IgD-negative memory B cell (primary cell): ENCODE data around the gene S100A12. TPM values are rescaled to one million over a fixed set of nuclear protein-coding genes. Genes with fewer than 3 reads are reported as not detected.

Experiments used
- H3K27ac Mint-ChIP-seq, 3 donors: one replicate each; pipeline ENCODE4 v1.8.0; 2020 to 2022; ENCODE audit warnings: mild to moderate bottlenecking in 3 of 3, mixed read lengths in 3 of 3, moderate library complexity in 1 of 3
- H3K27me3 Mint-ChIP-seq: one replicate; pipeline ENCODE4 v1.8.0; 2021; ENCODE audit warnings: mixed read lengths
- H3K36me3 Mint-ChIP-seq: one replicate; pipeline ENCODE4 v1.8.0; 2020; ENCODE audit warnings: mild to moderate bottlenecking, mixed read lengths
- H3K4me1 Mint-ChIP-seq, 3 donors: one replicate each; pipeline ENCODE4 v1.8.0; 2020 to 2022; ENCODE audit warnings: mixed read lengths in 3 of 3, mild to moderate bottlenecking in 1 of 3
- H3K4me3 Mint-ChIP-seq, 4 donors: one replicate each; pipeline ENCODE4 v1.8.0; 2020 to 2022; ENCODE audit warnings: mild to moderate bottlenecking in 4 of 4, mixed read lengths in 4 of 4, moderate library complexity in 3 of 4
- H3K9me3 Mint-ChIP-seq, 3 donors: one replicate each; pipeline ENCODE4 v1.8.0; 2020 to 2021; ENCODE audit warnings: mixed read lengths in 3 of 3, mild to moderate bottlenecking in 1 of 3
- polyA plus RNA-seq: library from polyadenylated mRNA; unstranded; fragments of 300-500 nt; fragmentation: Illumina TruSeq; gene quantifications from one replicate; pipeline ENCODE4 v1.2.3, GENCODE V29; 2021

S100A12 gene
- polyA plus RNA-seq, 1 donor from 2014 or later: 0.97 TPM

DNA sequence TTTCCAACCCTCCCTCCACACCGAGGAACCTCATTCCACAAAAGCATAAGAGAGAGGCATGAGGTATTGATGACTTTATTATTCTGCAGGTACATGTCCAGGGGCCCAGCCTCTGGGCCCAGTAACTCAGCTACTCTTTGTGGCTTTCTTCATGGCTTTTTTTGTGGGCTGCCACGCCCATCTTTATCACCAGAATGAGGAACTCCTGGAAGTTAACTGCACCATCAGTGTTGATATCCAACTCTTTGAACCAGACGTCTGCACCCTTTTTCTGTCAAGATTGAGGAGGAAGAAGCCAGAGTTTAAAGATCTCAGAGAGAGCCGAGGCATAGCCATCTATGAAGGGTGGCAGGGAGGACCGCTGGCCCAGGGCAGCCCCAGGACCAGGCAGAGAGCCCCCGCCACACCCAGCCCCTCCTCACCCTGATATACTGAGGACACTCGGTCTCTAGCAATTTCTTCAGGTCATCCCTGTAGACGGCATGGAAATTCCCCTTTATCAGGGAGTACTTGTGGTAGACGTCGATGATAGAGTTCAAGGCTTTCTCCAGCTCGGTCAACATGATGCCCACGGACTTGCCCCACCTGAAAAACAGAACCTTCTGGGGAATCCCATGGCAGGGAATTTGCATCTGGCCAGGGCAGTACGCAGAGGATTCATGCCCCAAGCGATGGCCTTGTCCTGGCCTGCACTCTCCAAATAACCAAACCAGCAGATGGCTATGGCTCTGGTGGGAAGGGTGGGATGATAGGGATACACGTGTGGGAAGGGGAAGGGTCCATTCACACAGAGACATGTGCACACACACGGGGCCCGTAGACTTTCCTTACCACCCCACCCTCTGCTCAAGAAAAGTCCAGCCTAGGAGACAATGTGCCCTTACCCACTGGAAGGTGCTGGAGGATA lies 14.8 kb upstream of the S100A12 start:
- H3K4me3 Mint-ChIP-seq: no peak overlapping the region
- H3K36me3 Mint-ChIP-seq: no peaks in the 10 kb centered on the region
- peaks cover 0 to 2% (median 0%) of the 10 kb centered on the region in 3 donors for H3K4me1 Mint-ChIP-seq
- H3K27me3 Mint-ChIP-seq: peaks cover 10% of the 10 kb centered on the region
- no peaks in the 10 kb centered on the region for H3K9me3 Mint-ChIP-seq
- H3K27ac Mint-ChIP-seq: peak overlapping the region in 1 of 3 donors; percentile 64

DNA sequence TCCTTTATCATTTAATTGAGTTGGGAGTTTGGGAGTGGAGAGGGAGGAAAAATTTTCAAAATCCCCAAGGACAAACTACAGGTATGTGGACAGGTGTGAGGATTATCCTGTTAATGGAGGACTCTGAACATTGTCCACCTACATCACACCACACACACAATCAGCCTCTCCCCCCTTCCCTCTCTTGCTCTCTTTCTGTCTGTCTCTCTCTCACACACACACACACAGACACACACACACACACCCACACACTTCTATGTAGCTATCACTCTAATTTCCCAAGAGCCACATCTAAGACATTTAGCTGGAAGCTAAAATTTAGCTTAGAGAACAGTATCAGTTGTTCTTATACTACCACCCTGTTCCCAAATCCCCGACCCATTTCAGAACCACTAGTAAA lies 14.0 kb upstream of the S100A12 start:
- H3K27me3 Mint-ChIP-seq: peaks cover 8% of the 10 kb centered on the region
- peaks cover 0 to 2% (median 0%) of the 10 kb centered on the region in 3 donors for H3K4me1 Mint-ChIP-seq
- H3K36me3 Mint-ChIP-seq: no peaks in the 10 kb centered on the region
- no peak overlapping the region for H3K4me3 Mint-ChIP-seq
- H3K27ac Mint-ChIP-seq: no peak overlapping the region
- H3K9me3 Mint-ChIP-seq: no peaks in the 10 kb centered on the region

DNA sequence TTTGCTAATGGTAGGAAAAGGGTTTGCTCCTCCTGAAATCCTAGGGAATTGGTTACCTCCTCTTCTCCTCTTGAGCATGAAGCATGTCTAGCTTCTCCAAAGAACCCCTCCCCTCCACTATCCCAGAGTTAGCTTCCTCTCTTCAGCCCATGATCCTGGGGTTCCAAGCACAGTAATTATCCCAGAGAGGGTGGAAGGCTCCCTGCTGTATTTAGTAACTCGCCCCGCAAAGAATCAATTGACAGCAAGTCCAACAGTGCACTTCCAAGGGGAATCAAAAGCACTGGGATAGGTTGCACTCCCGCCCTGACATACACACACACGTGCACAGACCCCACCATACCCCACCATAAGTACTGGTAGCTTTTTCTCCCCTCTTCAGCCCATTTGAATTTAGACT lies 12.4 kb upstream of the S100A12 start:
- Mint-ChIP-seq H3K36me3 (no peaks in the 10 kb centered on the region), H3K4me3 (no peak overlapping the region), H3K4me1 (peaks cover 0 to 2% (median 0%) of the 10 kb centered on the region in 3 donors), H3K9me3 (no peaks in the 10 kb centered on the region), H3K27me3 (peaks cover 9% of the 10 kb centered on the region), H3K27ac (no peak overlapping the region)

DNA sequence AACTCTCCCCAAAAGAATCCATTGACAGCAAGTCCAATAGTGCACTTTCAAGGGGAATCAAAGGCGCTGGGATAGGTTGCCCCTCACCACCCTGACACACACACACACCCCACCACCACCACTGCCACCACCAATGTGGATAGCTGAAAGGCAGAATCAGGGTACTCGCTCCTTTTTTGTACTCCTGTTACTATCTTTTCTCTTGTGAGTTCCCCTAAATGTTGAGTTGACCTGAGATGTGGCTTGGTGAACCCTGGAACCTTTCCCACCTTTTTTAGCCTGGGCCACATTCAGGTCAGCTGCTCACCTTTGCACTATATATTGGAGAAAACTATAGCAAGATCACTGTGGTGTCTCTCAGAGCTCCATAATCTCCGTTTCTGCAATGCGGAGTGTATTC lies 11.6 kb upstream of the S100A12 start:
- H3K36me3 Mint-ChIP-seq: no peaks in the 10 kb centered on the region
- peaks cover 0 to 2% (median 0%) of the 10 kb centered on the region in 3 donors for H3K4me1 Mint-ChIP-seq
- H3K9me3 Mint-ChIP-seq: peaks cover 0 to 4% (median 1%) of the 10 kb centered on the region in 3 donors
- no peak overlapping the region for H3K4me3 Mint-ChIP-seq
- H3K27ac Mint-ChIP-seq: no peak overlapping the region
- H3K27me3 Mint-ChIP-seq: peaks cover 9% of the 10 kb centered on the region

DNA sequence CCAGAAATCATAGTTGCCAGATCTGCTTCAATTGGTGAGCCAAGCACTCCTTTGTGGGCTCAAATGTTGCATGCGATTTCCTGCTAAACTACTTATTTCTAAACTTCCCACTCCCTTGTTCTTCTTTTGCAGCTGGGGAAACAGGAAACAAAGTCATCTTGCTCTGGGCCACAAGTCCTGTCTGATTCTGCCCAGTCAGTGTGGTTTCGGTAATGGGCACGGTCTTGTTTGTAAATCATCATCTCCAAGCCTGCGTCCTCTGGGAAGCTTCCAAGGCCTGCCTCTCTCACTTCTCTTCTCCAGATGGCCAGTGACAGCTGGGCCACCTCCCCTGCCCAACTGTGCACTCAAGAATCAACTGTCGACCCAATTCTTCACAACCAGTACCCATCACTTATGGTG lies 11.1 kb upstream of the S100A12 start:
- Mint-ChIP-seq H3K4me3 (no peak overlapping the region), H3K9me3 (peaks cover 1 to 7% (median 6%) of the 10 kb centered on the region in 3 donors), H3K27me3 (peaks cover 9% of the 10 kb centered on the region), H3K4me1 (peaks cover 0 to 2% (median 0%) of the 10 kb centered on the region in 3 donors), H3K36me3 (no peaks in the 10 kb centered on the region), H3K27ac (no peak overlapping the region)

DNA sequence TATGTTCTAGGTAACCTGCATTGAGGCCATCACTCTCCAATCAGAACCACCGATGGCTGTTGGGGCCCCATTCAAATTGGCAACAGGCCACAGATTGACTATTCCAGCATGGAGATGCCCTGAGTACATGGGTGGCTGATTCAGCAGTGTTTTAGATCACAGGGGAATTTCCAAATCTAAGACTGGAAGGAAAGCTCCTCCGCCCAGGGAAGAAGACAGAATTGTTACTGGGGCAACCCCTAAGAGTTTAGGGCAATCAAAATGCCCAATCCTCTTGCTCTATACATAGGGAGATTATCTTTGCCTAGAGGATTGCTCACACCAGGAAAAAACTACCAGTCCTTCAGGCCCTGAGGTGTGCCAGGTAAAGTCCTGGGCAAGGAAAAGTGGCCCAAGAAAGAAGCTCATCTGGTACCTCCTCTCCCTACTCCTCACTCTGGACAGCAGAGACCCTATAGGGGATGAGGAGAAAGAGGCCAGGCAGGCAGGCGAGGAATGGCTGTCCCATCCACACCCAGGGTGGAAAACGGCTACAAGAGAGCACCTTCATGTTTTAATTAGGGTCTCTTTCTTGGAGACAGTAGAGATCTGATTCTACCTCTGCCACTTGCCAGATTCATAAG lies 9.6 kb upstream of the S100A12 start:
- peaks cover 8% of the 10 kb centered on the region for H3K27me3 Mint-ChIP-seq
- peaks cover 6 to 11% (median 9%) of the 10 kb centered on the region in 3 donors for H3K9me3 Mint-ChIP-seq
- H3K4me1 Mint-ChIP-seq: no peaks in the 10 kb centered on the region
- H3K4me3 Mint-ChIP-seq: no peak overlapping the region
- H3K36me3 Mint-ChIP-seq: no peaks in the 10 kb centered on the region
- no peak overlapping the region for H3K27ac Mint-ChIP-seq

DNA sequence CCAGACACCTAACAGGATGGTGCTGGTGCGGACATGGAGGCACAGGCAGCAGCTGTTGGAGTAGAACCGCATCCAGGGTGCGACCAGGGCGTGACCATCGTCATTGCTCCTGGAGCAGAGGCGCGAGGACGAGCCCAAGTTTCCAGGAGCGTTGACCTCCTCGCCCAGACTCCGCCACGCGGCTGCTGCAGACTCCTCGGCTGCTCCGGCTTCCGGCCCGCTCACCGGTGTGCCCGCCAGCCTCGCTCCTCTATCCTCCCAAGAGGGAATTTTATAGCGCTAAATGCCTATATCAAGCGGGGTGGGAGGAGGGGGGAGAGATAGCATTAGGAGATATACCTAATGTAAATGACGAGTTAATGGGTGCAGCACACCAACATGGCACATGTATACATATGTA lies 5.3 kb upstream of the S100A12 start:
- no peaks in the 10 kb centered on the region for H3K36me3 Mint-ChIP-seq
- no peak overlapping the region for H3K4me3 Mint-ChIP-seq
- H3K27me3 Mint-ChIP-seq: peaks cover 13% of the 10 kb centered on the region
- H3K4me1 Mint-ChIP-seq: no peaks in the 10 kb centered on the region
- H3K27ac Mint-ChIP-seq: no peak overlapping the region
- H3K9me3 Mint-ChIP-seq: peaks cover 6 to 12% (median 11%) of the 10 kb centered on the region in 3 donors

DNA sequence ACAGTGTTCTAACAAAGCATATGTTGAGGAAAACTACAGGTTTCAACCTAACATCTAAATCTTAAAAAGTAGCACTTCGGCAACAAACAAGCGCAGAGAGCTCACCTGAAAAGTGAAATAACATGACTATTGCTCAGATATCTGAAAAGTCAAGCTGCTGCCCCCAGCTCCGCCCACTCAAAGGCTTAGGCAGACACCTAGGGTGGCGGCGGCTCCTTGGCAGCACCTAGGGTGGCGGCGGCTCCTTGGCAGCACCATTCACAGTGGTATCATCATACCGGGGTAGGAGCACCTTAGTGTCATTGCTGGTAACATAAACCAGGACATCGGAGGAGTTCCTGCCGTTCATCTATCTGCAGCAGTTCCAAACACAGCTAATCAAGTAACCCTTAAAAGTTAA lies 4.2 kb upstream of the S100A12 start:
- Mint-ChIP-seq H3K4me3 (no peak overlapping the region), H3K4me1 (no peaks in the 10 kb centered on the region), H3K36me3 (no peaks in the 10 kb centered on the region), H3K27ac (no peak overlapping the region), H3K27me3 (peaks cover 14% of the 10 kb centered on the region), H3K9me3 (peaks cover 6 to 12% (median 11%) of the 10 kb centered on the region in 3 donors)

DNA sequence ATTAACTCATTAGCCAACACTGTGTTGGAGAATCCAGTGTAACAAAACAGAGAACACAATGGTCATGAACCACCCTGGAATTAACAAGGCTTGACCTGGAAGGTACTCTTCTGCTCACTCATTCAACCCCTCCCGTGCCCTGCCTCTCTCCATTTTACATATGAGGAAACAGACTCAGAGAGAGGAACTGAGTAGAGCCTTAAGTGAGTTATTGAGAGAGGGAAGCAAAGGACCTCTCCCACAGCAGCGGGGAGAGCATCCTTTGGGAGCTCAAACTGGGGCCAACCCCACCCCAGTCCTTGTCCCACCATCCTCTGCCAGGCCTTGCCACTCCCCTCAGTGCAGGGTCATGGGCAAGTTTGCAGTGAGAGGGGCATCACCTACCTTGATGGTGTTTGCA lies 1.4 kb downstream of the S100A12 start:
- Mint-ChIP-seq H3K9me3 (no peaks in the 10 kb centered on the region), H3K27ac (no peak overlapping the region), H3K4me3 (no peak overlapping the region), H3K4me1 (no peaks in the 10 kb centered on the region), H3K27me3 (peaks cover 11% of the 10 kb centered on the region), H3K36me3 (no peaks in the 10 kb centered on the region)

DNA sequence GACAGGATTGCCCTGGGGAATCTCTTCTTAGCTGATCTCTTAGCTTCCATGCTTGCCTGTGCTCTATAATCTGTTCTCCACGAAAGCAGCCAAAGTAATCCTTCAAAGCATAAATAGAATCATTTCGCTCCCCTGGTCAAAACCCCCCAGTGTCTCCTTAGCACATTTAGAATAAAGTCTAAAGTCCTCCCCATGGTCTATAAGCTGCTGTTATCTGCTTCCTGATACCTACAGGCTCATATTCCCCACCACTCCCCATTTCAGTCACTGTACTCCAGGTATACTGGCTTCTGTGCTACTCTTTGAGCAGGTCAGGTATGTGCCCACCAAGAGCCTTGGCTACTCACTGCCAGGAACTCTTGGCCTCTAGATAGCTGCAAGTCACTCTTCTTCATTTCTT lies 2.9 kb downstream of the S100A12 start:
- no peaks in the 10 kb centered on the region for H3K4me1 Mint-ChIP-seq
- H3K4me3 Mint-ChIP-seq: no peak overlapping the region
- H3K27ac Mint-ChIP-seq: no peak overlapping the region
- no peaks in the 10 kb centered on the region for H3K36me3 Mint-ChIP-seq
- no peaks in the 10 kb centered on the region for H3K9me3 Mint-ChIP-seq
- H3K27me3 Mint-ChIP-seq: peaks cover 6% of the 10 kb centered on the region

DNA sequence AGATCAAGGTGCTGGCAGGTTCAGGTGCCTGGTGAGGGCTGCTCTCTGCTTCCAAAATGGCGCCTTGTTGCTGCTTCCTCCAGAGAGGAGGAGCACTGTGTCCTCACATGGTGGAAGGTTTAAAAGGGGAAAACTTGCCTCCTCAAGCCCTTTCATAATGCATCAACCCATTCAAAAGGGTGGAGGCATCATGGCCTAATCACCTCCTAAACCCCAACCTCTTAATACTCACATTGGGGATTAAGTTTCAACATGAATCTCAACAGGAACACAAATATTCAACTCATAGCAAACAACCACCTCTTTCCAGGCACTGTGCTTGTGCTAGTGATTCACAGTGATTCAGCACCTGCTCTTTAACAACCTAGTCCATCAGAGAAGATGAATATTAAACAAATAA lies 4.2 kb downstream of the S100A12 start:
- H3K36me3 Mint-ChIP-seq: no peaks in the 10 kb centered on the region
- no peaks in the 10 kb centered on the region for H3K9me3 Mint-ChIP-seq
- H3K27me3 Mint-ChIP-seq: peaks cover 6% of the 10 kb centered on the region
- H3K4me3 Mint-ChIP-seq: no peak overlapping the region
- no peak overlapping the region for H3K27ac Mint-ChIP-seq
- no peaks in the 10 kb centered on the region for H3K4me1 Mint-ChIP-seq

DNA sequence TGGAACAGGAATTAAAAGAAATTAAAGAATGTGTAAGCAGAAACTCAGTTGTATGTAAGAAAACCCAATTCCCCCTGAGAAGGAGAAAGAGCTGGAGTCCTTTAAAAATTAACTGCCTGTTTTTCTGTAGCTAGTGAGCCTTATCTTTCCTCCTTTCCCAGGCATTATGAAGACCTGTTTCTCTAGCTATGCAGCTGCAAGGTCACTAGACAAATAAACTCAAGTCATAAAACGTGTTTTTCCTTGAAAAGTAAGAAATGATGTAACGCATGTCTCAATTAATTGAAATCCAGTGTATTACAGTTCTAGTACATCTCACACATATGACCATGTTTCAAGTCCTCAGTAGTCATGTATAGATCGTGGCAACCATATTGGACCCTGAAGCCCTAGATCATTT lies 5.3 kb downstream of the S100A12 start:
- Mint-ChIP-seq H3K27ac (no peak overlapping the region), H3K36me3 (peaks cover 1% of the 10 kb centered on the region), H3K4me1 (no peaks in the 10 kb centered on the region), H3K27me3 (peaks cover 8% of the 10 kb centered on the region), H3K4me3 (no peak overlapping the region), H3K9me3 (no peaks in the 10 kb centered on the region)

DNA sequence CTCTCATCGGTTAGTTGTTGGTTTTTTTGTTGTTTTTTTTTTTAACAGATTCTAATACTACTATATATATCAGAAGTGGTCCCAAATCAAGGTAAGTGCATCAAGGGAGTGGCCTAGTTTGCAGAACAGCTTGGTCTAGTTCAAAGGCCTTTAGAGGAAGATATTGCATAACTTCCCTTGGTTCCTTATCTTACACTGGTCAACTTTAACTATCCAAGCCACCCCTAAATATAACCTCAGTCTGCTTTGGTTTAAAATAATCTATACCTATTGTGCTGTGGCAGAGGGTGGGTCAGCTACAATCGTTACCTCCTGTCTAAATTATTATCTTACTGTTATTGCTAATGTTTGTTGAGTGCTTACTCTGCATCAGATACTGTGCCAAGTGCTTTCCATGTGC lies 6.9 kb downstream of the S100A12 start:
- H3K36me3 Mint-ChIP-seq: peaks cover 1% of the 10 kb centered on the region
- H3K9me3 Mint-ChIP-seq: no peaks in the 10 kb centered on the region
- H3K4me3 Mint-ChIP-seq: no peak overlapping the region
- no peak overlapping the region for H3K27ac Mint-ChIP-seq
- peaks cover 14% of the 10 kb centered on the region for H3K27me3 Mint-ChIP-seq
- no peaks in the 10 kb centered on the region for H3K4me1 Mint-ChIP-seq

DNA sequence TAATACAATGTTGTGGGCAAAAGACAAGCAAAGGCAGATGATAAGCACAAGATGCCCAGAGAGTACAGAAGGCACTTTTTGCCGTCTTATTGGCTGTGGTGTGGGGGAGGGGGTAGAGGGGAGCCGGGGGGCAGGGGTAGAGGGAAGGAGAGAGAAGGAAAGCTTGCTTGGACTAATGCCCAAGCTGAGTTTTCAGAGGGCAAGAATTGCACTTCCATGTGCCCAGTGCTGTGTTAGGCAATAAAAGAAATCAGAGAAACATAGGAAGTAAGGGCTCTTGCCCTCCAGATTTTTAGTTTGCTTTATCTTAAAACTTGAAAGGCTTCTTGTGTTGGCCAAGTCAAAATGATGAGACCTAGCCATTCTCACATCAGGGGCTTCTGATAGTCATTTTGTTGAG lies 8.3 kb downstream of the S100A12 start:
- Mint-ChIP-seq H3K27ac (no peak overlapping the region), H3K27me3 (peaks cover 16% of the 10 kb centered on the region), H3K36me3 (peaks cover 1% of the 10 kb centered on the region)

DNA sequence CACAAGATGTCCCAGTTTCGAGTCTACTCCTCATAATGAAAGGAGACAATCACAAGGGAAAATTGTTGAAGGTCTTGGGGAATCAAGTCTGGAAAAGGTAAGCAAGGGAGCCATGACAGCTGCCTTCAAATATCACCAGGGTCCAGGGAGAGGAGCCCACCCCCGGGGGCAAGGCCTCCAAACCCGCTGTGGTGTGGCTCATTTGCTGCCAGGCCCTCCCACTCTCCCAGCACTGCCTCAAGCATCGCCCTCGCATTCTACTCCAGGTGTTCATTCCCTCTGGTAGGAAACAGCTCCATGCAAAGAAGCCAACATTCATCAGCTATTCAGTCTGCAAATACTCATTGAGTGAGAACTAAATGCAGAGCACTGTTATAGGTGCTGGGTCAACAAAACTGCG lies 9.2 kb downstream of the S100A12 start:
- Mint-ChIP-seq H3K36me3 (peaks cover 1% of the 10 kb centered on the region), H3K4me1 (no peaks in the 10 kb centered on the region), H3K4me3 (no peak overlapping the region), H3K27me3 (peaks cover 16% of the 10 kb centered on the region), H3K27ac (no peak overlapping the region), H3K9me3 (no peaks in the 10 kb centered on the region)

More for the DNA sequence above, 8.3 kb downstream of the S100A12 start:
- H3K4me1 Mint-ChIP-seq: no peaks in the 10 kb centered on the region
- H3K9me3 Mint-ChIP-seq: no peaks in the 10 kb centered on the region
- no peak overlapping the region for H3K4me3 Mint-ChIP-seq

DNA sequence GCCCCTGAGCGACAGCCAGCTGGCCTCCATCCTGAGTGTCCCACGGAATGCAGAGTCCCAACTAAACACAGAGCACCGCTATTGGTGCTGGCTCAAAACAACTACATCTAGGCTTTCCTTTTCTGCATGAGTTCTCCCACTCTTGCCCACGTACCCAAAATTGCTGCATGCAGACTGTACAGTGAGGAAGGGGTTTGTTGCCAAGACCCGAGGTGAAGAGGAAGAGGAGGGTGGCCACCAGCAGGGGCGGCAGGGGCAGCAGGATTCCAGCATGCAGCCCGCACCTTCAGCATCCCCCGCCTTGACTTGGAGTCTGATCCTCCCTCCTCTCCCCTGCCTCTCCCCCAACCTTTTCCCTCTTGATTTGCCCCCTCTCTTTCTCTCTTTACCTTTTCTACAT lies 9.7 kb downstream of the S100A12 start:
- H3K4me1 Mint-ChIP-seq: peaks cover 0 to 1% (median 0%) of the 10 kb centered on the region in 3 donors
- no peaks in the 10 kb centered on the region for H3K9me3 Mint-ChIP-seq
- no peak overlapping the region for H3K4me3 Mint-ChIP-seq
- peaks cover 20% of the 10 kb centered on the region for H3K27me3 Mint-ChIP-seq
- no peak overlapping the region for H3K27ac Mint-ChIP-seq
- peaks cover 3% of the 10 kb centered on the region for H3K36me3 Mint-ChIP-seq
